ENCODE measurements around the gene MBNL2. TPM values are rescaled to one million over a fixed set of nuclear protein-coding genes. Genes with fewer than 3 reads are reported as not detected.

Gene MBNL2
- total and polyA plus RNA-seq, 2 of the 13 experiments (the other 11 are each of a cell fraction or from before 2014, with no cell fraction given) = 30.8 to 59.0 TPM

DNA sequence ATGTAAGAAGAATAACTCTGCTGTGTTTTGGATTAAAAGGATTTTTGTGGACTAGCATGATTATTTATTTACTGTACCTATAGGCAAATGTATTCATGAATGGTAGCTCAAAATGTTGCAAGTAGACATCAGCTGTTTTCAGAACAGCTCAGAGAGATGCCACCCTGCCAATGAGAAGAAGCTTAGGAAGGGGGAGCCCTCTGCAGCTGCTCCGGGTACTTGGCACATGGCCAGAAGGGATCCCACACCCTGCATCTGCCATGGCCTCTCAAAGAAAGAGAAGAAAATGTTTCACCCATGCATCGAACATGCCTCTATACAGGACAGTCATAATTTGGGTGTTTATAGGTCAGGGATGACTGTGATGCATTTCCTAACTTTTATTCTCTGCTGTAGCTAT lies 30.5 kb upstream of the MBNL2 start:
- Histone ChIP-seq H3K27me3 (ENCODE audit: control insufficient read depth in 1 of 2, insufficient read depth in 2 of 2, low read length in 2 of 2) (0 out of 5 replicates have a peak, but pooled peaks cover 0 to 8% of the 10 kb centered on the region in 2 experiments), H3K79me2 (ENCODE audit: insufficient read depth, low read length) (no peaks in the 10 kb centered on the region), H3K4me2 (ENCODE audit: low read depth, low read length) (no peak overlapping the region), H4K20me1 (ENCODE audit: insufficient read depth, low read length) (no peaks in the 10 kb centered on the region), H3K27ac (ENCODE audit: extremely low read length, insufficient read depth, low read length) (no peak overlapping the region), H3K36me3 (replicated peaks in 1 of 2; ENCODE audit: control insufficient read depth in 1 of 2, insufficient read depth in 2 of 2, low read length in 2 of 2) (no peaks in the 10 kb centered on the region), H3K4me1 (ENCODE audit: insufficient read depth, low read length) (peaks cover 2% of the 10 kb centered on the region; the same call in 1 of the 2 replicates), H3K4me3 (replicated peaks in 1 of 3; ENCODE audit: insufficient read depth in 1 of 3, low read depth in 2 of 3, low read length in 3 of 3) (no peak overlapping the region), H3K9ac (ENCODE audit: insufficient read depth, low read depth, low read length) (no peak overlapping the region), H2AFZ (ENCODE audit: low read length) (no peak overlapping the region), H3K9me3 (ENCODE audit: low read length) (no peaks in the 10 kb centered on the region)
- in situ Hi-C loops (cut with HindIII; ENCODE audit: extremely low pct_ligation_motif_present, low pct_unique_long_range_greater_than_20kb) = no loop called here
- 0% methylated on average over 2 of the region's 2 CpGs for WGBS (ENCODE audit: low lambda C conversion rate)
- POLR2A ChIA-PET = no interaction called here
- BruUV-seq (replicated peaks) = no TSS peak
- TF ChIP-seq KAT2B (IDR thresholded peaks at IDR 0.05; ENCODE audit: borderline replicate concordance, low read depth, low read length) (no peak), PITX1 (CRISPR knock-in tag; IDR thresholded peaks at IDR 0.05) (no peak)
- TF ChIP-seq, protein P1, sequence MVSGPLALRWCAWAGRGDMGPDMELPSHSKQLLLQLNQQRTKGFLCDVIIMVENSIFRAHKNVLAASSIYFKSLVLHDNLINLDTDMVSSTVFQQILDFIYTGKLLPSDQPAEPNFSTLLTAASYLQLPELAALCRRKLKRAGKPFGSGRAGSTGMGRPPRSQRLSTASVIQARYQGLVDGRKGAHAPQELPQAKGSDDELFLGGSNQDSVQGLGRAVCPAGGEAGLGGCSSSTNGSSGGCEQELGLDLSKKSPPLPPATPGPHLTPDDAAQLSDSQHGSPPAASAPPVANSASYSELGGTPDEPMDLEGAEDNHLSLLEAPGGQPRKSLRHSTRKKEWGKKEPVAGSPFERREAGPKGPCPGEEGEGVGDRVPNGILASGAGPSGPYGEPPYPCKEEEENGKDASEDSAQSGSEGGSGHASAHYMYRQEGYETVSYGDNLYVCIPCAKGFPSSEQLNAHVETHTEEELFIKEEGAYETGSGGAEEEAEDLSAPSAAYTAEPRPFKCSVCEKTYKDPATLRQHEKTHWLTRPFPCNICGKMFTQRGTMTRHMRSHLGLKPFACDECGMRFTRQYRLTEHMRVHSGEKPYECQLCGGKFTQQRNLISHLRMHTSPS (CRISPR knock-in tag; IDR thresholded peaks at IDR 0.05; ENCODE audit: low read depth) = no peak
- TF ChIP-seq, protein P2, sequence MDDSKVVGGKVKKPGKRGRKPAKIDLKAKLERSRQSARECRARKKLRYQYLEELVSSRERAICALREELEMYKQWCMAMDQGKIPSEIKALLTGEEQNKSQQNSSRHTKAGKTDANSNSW (CRISPR knock-in tag; IDR thresholded peaks at IDR 0.05; ENCODE audit: borderline replicate concordance) = no peak
- no peak for DNase-seq (ENCODE audit: low spot score)
- intact Hi-C loops (cut with micrococcal nuclease; ENCODE audit: unreplicated experiment) = no loop called here
- no peak for ATAC-seq
- CTCF ChIA-PET (ENCODE audit: low intra/inter-chr PET ratio, low total read pairs) = no interaction called here
- FAIRE-seq = no peak

DNA sequence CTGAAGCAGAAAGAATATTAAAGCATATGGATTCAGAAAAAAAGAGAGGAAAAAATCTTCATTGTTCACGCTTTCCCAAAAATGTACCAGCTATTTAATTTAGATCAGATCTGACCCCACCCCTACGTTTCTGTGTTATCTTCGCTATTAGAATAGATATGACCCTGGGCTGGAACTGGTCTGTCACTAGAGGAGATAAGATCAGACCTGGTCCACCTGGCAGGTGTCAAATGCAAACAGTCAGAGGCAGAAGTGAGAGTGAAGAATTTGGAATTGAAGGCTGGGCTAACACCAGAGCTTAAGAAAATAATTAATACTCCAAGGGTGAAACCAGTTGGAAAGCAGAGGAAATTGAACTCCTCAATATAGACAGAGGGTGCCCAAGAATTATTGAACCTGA lies 30.0 kb upstream of the MBNL2 start:
- ChIA-PET CTCF (ENCODE audit: low intra/inter-chr PET ratio, low total read pairs) (no interaction called here), POLR2A (no interaction called here)
- intact Hi-C loops (cut with micrococcal nuclease; ENCODE audit: unreplicated experiment) (no loop called here), in situ Hi-C loops (cut with HindIII; ENCODE audit: extremely low pct_ligation_motif_present, low pct_unique_long_range_greater_than_20kb) (no loop called here)
- H3K36me3 ChIP-seq (replicated peaks in 1 of 2; ENCODE audit: control insufficient read depth in 1 of 2, insufficient read depth in 2 of 2, low read length in 2 of 2) = no peaks in the 10 kb centered on the region
- DNase-seq (ENCODE audit: low spot score) = no peak
- no peak for ATAC-seq
- peaks cover 6% of the 10 kb centered on the region; the same call in 1 of the 2 replicates for H3K4me1 ChIP-seq (ENCODE audit: insufficient read depth, low read length)
- 0 out of 5 replicates have a peak, but pooled peaks cover 0 to 8% of the 10 kb centered on the region in 2 experiments for H3K27me3 ChIP-seq (ENCODE audit: control insufficient read depth in 1 of 2, insufficient read depth in 2 of 2, low read length in 2 of 2)
- BruUV-seq (replicated peaks) = no TSS peak
- H3K9ac ChIP-seq (ENCODE audit: insufficient read depth, low read depth, low read length) = no peak overlapping the region
- no peaks in the 10 kb centered on the region for H4K20me1 ChIP-seq (ENCODE audit: insufficient read depth, low read length)
- no peak for FAIRE-seq
- WGBS (ENCODE audit: low lambda C conversion rate) = 34% methylated on average over 3 of the region's 3 CpGs
- H2AFZ ChIP-seq (ENCODE audit: low read length) = no peak overlapping the region
- H3K9me3 ChIP-seq (ENCODE audit: low read length) = no peaks in the 10 kb centered on the region
- H3K79me2 ChIP-seq (ENCODE audit: insufficient read depth, low read length) = no peaks in the 10 kb centered on the region
- H3K4me3 ChIP-seq (replicated peaks in 1 of 3; ENCODE audit: insufficient read depth in 1 of 3, low read depth in 2 of 3, low read length in 3 of 3) = no peak overlapping the region
- H3K4me2 ChIP-seq (ENCODE audit: low read depth, low read length) = no peak overlapping the region
- H3K27ac ChIP-seq (ENCODE audit: extremely low read length, insufficient read depth, low read length) = no peak overlapping the region
- TF ChIP-seq RNF2 (conservative IDR thresholded peaks at IDR 0.05; ENCODE audit: low read depth) = no peak
- TF ChIP-seq EEA1 (CRISPR knock-in tag; IDR thresholded peaks at IDR 0.05; ENCODE audit: borderline replicate concordance) = no peak
- TF ChIP-seq RARA (CRISPR knock-in tag; IDR thresholded peaks at IDR 0.05) = no peak
- no peak for TF ChIP-seq ZKSCAN1 (IDR thresholded peaks at IDR 0.05; ENCODE audit: low read length)
- no peak for TF ChIP-seq ONECUT2 (CRISPR knock-in tag; IDR thresholded peaks at IDR 0.05)
- TF ChIP-seq, protein P3, sequence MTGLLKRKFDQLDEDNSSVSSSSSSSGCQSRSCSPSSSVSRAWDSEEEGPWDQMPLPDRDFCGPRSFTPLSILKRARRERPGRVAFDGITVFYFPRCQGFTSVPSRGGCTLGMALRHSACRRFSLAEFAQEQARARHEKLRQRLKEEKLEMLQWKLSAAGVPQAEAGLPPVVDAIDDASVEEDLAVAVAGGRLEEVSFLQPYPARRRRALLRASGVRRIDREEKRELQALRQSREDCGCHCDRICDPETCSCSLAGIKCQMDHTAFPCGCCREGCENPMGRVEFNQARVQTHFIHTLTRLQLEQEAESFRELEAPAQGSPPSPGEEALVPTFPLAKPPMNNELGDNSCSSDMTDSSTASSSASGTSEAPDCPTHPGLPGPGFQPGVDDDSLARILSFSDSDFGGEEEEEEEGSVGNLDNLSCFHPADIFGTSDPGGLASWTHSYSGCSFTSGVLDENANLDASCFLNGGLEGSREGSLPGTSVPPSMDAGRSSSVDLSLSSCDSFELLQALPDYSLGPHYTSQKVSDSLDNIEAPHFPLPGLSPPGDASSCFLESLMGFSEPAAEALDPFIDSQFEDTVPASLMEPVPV (CRISPR knock-in tag; IDR thresholded peaks at IDR 0.05) = no peak
- TF ChIP-seq YEATS4 (CRISPR knock-in tag; IDR thresholded peaks at IDR 0.05; ENCODE audit: borderline replicate concordance) = no peak
- TF ChIP-seq SNAI1 (CRISPR knock-in tag; IDR thresholded peaks at IDR 0.05; ENCODE audit: borderline replicate concordance) = no peak
- no peak for TF ChIP-seq GABPA (IDR thresholded peaks at IDR 0.05; ENCODE audit: low read depth, low read length)
- TF ChIP-seq GABPA (CRISPR knock-in tag; IDR thresholded peaks at IDR 0.05; ENCODE audit: low read depth) = no peak
- TF ChIP-seq, protein P4, sequence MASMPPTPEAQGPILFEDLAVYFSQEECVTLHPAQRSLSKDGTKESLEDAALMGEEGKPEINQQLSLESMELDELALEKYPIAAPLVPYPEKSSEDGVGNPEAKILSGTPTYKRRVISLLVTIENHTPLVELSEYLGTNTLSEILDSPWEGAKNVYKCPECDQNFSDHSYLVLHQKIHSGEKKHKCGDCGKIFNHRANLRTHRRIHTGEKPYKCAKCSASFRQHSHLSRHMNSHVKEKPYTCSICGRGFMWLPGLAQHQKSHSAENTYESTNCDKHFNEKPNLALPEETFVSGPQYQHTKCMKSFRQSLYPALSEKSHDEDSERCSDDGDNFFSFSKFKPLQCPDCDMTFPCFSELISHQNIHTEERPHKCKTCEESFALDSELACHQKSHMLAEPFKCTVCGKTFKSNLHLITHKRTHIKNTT (CRISPR knock-in tag; IDR thresholded peaks at IDR 0.05) = no peak
- no peak for TF ChIP-seq RAD21 (CRISPR knock-in tag; IDR thresholded peaks at IDR 0.05)
